CD4-positive, alpha-beta T cell treated with Interleukin-6 at 100 ng/mL for 8 hours (primary cell): ENCODE data around the gene PMP22.
"Not testable (repeated sequence)": the region's sequence is repeated elsewhere in the genome, so short reads cannot be mapped to it uniquely, and the experiment has no call there.

ENCODE experiments used
- DNase-seq: peaks from one replicate; pipeline ENCODE4 v3.0.0-alpha.2; 2020; ENCODE audit warnings: mixed read lengths, low spot score

Gene PMP22

GRCh38 chr17:15255713-15256454 lies 9.2 kb downstream of the PMP22 start:
- no peak for DNase-seq

GRCh38 chr17:15250135-15250860 lies 14.8 kb downstream of the PMP22 start:
- DNase-seq = no peak

GRCh38 chr17:15249487-15249886 lies 15.6 kb downstream of the PMP22 start:
- no peak for DNase-seq

GRCh38 chr17:15247891-15248529 lies 17.1 kb downstream of the PMP22 start:
- no peak for DNase-seq

- DNase-seq = no peak
These were observed 20.1 kb downstream of the PMP22 start for GRCh38 chr17:15245054-15245453.

- DNase-seq = no peak
These were observed 24.5 kb downstream of the PMP22 start for GRCh38 chr17:15240644-15241043.

- DNase-seq = no peak
These were observed 25.6 kb downstream of the PMP22 start for GRCh38 chr17:15239491-15239890.

- no peak for DNase-seq
These were observed 26.3 kb downstream of the PMP22 start for GRCh38 chr17:15238676-15239422.

- no peak for DNase-seq
These were observed 27.1 kb downstream of the PMP22 start for GRCh38 chr17:15238057-15238456.

- DNase-seq = no peak
These were observed 28.1 kb downstream of the PMP22 start for GRCh38 chr17:15237106-15237425.

- no peak for DNase-seq
These were observed 28.6 kb downstream of the PMP22 start for GRCh38 chr17:15236281-15237105.

- no peak for DNase-seq
These were observed 31.2 kb downstream of the PMP22 start for GRCh38 chr17:15233971-15234370.

- no peak for DNase-seq
These were observed 31.9 kb downstream of the PMP22 start for GRCh38 chr17:15233022-15233805.

- DNase-seq = no peak
These were observed 32.6 kb downstream of the PMP22 start for GRCh38 chr17:15232517-15232915.

- DNase-seq = no peak
These were observed 33.1 kb downstream of the PMP22 start for GRCh38 chr17:15231851-15232516.

GRCh38 chr17:15230866-15231265 lies 34.3 kb downstream of the PMP22 start:
- no peak for DNase-seq

- not testable (repeated sequence) for DNase-seq
These were observed 43.3 kb downstream of the PMP22 start for GRCh38 chr17:15221827-15222226.

GRCh38 chr17:15220785-15221184 lies 44.3 kb downstream of the PMP22 start:
- no peak for DNase-seq

- no peak for DNase-seq
These were observed 48.6 kb downstream of the PMP22 start for GRCh38 chr17:15216481-15216880.

- DNase-seq = no peak
These were observed 51.6 kb downstream of the PMP22 start for GRCh38 chr17:15213381-15214087.
